NCI-H1092 treated with DMSO at 0.1 percent for 48 hours (cell line): ENCODE measurements around the gene MXI1.

Experiments used
- DNase-seq: peaks from one replicate; lab custom pipeline; 2025; lab: John Stamatoyannopoulos, UW

The MXI1 gene

GRCh38 chr10:110275128-110275729 is 67.8 kb downstream of the MXI1 start:
- DNase-seq: no peak

GRCh38 chr10:110276603-110277002 is 69.2 kb downstream of the MXI1 start:
- DNase-seq: no peak

GRCh38 chr10:110277591-110277990 is 70.2 kb downstream of the MXI1 start:
- DNase-seq: no peak

- DNase-seq: no peak
Observed at GRCh38 chr10:110278562-110279406, 71.4 kb downstream of the MXI1 start.

- peak; percentile 19 for DNase-seq
Observed at GRCh38 chr10:110279407-110279986, 72.1 kb downstream of the MXI1 start.

- DNase-seq: no peak
Observed at GRCh38 chr10:110284262-110284661, 76.9 kb downstream of the MXI1 start.

- DNase-seq: no peak
Observed at GRCh38 chr10:110285501-110285900, 78.1 kb downstream of the MXI1 start.

GRCh38 chr10:110286841-110287240 is 79.4 kb downstream of the MXI1 start:
- DNase-seq: no peak

GRCh38 chr10:110296966-110297365 is 89.6 kb downstream of the MXI1 start:
- DNase-seq: no peak

- no peak for DNase-seq
Observed at GRCh38 chr10:110300486-110300986, 93.1 kb downstream of the MXI1 start.

- no peak for DNase-seq
Observed at GRCh38 chr10:110303681-110304080, 96.3 kb downstream of the MXI1 start.

- DNase-seq: no peak
Observed at GRCh38 chr10:110304394-110304779, 97.0 kb downstream of the MXI1 start.

- DNase-seq: peak; percentile 93
Observed at GRCh38 chr10:110304780-110305421, 97.5 kb downstream of the MXI1 start, which contains the start of gene SMNDC1. Gene SMNDC1, minus strand, starts transcription at chr10:110304920. Its CDS starts 1,333 bp downstream, at chr10:110303587.

GRCh38 chr10:110305767-110306451 is 98.5 kb downstream of the MXI1 start:
- DNase-seq: peak; percentile 67

GRCh38 chr10:110306452-110306768 is 99.0 kb downstream of the MXI1 start:
- DNase-seq: no peak

- DNase-seq: no peak
Observed at GRCh38 chr10:110307805-110308204, 100.4 kb downstream of the MXI1 start.

- no peak for DNase-seq
Observed at GRCh38 chr10:110310741-110311140, 103.3 kb downstream of the MXI1 start.

- DNase-seq: peak; percentile 37
Observed at GRCh38 chr10:110311357-110311949, 104.0 kb downstream of the MXI1 start.

- DNase-seq: no peak
Observed at GRCh38 chr10:110312206-110312605, 104.8 kb downstream of the MXI1 start.

GRCh38 chr10:110313674-110314073 is 106.3 kb downstream of the MXI1 start:
- DNase-seq: no peak
